ENCODE data around the gene PFKFB1.

Gene PFKFB1

GRCh38 chrX:55029291-55029690 is 35.3 kb upstream of the PFKFB1 start:
- TF ChIP-seq, protein P1, sequence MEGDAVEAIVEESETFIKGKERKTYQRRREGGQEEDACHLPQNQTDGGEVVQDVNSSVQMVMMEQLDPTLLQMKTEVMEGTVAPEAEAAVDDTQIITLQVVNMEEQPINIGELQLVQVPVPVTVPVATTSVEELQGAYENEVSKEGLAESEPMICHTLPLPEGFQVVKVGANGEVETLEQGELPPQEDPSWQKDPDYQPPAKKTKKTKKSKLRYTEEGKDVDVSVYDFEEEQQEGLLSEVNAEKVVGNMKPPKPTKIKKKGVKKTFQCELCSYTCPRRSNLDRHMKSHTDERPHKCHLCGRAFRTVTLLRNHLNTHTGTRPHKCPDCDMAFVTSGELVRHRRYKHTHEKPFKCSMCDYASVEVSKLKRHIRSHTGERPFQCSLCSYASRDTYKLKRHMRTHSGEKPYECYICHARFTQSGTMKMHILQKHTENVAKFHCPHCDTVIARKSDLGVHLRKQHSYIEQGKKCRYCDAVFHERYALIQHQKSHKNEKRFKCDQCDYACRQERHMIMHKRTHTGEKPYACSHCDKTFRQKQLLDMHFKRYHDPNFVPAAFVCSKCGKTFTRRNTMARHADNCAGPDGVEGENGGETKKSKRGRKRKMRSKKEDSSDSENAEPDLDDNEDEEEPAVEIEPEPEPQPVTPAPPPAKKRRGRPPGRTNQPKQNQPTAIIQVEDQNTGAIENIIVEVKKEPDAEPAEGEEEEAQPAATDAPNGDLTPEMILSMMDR (IDR thresholded peaks at IDR 0.05; ENCODE audit: insufficient read depth, low read length, poor library complexity, severe bottlenecking), result no peak
- Histone ChIP-seq H3K4me3 (replicated peaks; ENCODE audit: low read depth, low read length) (no peak overlapping the region), H3K36me3 (ENCODE audit: control insufficient read depth, insufficient read depth, low read length) (no peaks in the 10 kb centered on the region), H3K27me3 (replicated peaks; ENCODE audit: control insufficient read depth, insufficient read depth, low read length) (no peaks in the 10 kb centered on the region; the same call in 1 of the 2 replicates)
- no peak for DNase-seq (ENCODE audit: extremely low read depth, insufficient read length)

DNA sequence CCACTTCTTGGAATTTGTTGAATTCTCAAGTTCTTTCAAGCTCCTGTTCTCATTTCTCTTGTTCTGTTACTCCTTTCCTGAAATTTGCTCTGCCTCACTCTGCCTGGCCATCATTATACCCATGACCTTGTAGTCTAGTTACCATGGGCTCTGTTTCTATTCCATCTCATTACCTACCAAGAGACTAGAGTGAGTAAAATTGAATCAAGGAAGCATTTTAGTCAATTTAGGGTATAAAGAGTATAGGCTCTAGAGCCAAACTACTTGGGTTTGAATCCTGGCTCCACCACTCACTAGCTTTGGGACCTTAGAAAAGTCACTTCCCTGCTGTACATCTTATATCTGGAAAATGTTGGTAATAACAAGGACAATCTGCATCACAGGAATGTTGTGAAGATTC is 34.6 kb upstream of the PFKFB1 start:
- Histone ChIP-seq H3K4me3 (replicated peaks; ENCODE audit: low read depth, low read length) (no peak overlapping the region), H3K27me3 (replicated peaks; ENCODE audit: control insufficient read depth, insufficient read depth, low read length) (no peaks in the 10 kb centered on the region; the same call in 1 of the 2 replicates), H3K36me3 (ENCODE audit: control insufficient read depth, insufficient read depth, low read length) (no peaks in the 10 kb centered on the region)
- TF ChIP-seq, protein P1 (IDR thresholded peaks at IDR 0.05; ENCODE audit: insufficient read depth, low read length, poor library complexity, severe bottlenecking), result no peak
- no peak for DNase-seq (ENCODE audit: extremely low read depth, insufficient read length)

- DNase-seq (ENCODE audit: extremely low read depth, insufficient read length), result no peak
- Histone ChIP-seq H3K4me3 (replicated peaks; ENCODE audit: low read depth, low read length) (no peak overlapping the region), H3K36me3 (ENCODE audit: control insufficient read depth, insufficient read depth, low read length) (no peaks in the 10 kb centered on the region), H3K27me3 (replicated peaks; ENCODE audit: control insufficient read depth, insufficient read depth, low read length) (no peaks in the 10 kb centered on the region; the same call in 1 of the 2 replicates)
- TF ChIP-seq, protein P1 (IDR thresholded peaks at IDR 0.05; ENCODE audit: insufficient read depth, low read length, poor library complexity, severe bottlenecking), result no peak
Observed at GRCh38 chrX:55028040-55028439, 34.1 kb upstream of the PFKFB1 start.

GRCh38 chrX:55026840-55027239 is 32.9 kb upstream of the PFKFB1 start:
- H3K27me3 ChIP-seq (replicated peaks; ENCODE audit: control insufficient read depth, insufficient read depth, low read length), result no peaks in the 10 kb centered on the region; the same call in 1 of the 2 replicates
- no peak overlapping the region for H3K4me3 ChIP-seq (replicated peaks; ENCODE audit: low read depth, low read length)
- TF ChIP-seq, protein P1 (IDR thresholded peaks at IDR 0.05; ENCODE audit: insufficient read depth, low read length, poor library complexity, severe bottlenecking), result no peak
- H3K36me3 ChIP-seq (ENCODE audit: control insufficient read depth, insufficient read depth, low read length), result no peaks in the 10 kb centered on the region
- no peak for DNase-seq (ENCODE audit: extremely low read depth, insufficient read length)

DNA sequence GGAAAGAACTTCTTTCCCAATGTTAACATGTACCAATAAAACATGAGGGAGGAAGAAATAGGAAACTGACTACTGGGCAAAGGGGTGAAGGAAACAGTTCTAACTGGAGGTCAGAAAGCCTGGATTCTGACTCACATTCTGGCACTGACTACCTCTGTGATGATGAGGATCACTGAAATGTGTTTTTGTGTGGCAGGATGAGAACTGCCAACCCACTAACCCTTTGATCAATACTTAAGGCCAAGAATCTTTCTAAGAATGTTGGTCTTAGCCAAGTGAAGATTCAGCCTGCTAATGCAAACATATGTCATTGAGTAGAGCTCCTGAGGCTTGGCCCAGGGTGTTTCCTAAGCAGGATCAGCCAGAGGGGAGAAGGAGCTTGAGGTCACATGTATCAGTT is 32.2 kb upstream of the PFKFB1 start:
- no peak for DNase-seq (ENCODE audit: extremely low read depth, insufficient read length)
- Histone ChIP-seq H3K36me3 (ENCODE audit: control insufficient read depth, insufficient read depth, low read length) (no peaks in the 10 kb centered on the region), H3K27me3 (replicated peaks; ENCODE audit: control insufficient read depth, insufficient read depth, low read length) (no peaks in the 10 kb centered on the region; the same call in 1 of the 2 replicates), H3K4me3 (replicated peaks; ENCODE audit: low read depth, low read length) (no peak overlapping the region)
- TF ChIP-seq, protein P1 (IDR thresholded peaks at IDR 0.05; ENCODE audit: insufficient read depth, low read length, poor library complexity, severe bottlenecking), result no peak

- TF ChIP-seq, protein P1 (IDR thresholded peaks at IDR 0.05; ENCODE audit: insufficient read depth, low read length, poor library complexity, severe bottlenecking), result no peak
- DNase-seq (ENCODE audit: extremely low read depth, insufficient read length), result no peak
- no peaks in the 10 kb centered on the region for H3K36me3 ChIP-seq (ENCODE audit: control insufficient read depth, insufficient read depth, low read length)
- no peak overlapping the region for H3K4me3 ChIP-seq (replicated peaks; ENCODE audit: low read depth, low read length)
- no peaks in the 10 kb centered on the region for H3K27me3 ChIP-seq (replicated peaks; ENCODE audit: control insufficient read depth, insufficient read depth, low read length)
Observed at GRCh38 chrX:55014897-55015299, 20.9 kb upstream of the PFKFB1 start.
